HCT116 (cell line): ENCODE results near the gene CXCL10.

Experiments
- EGR1 ChIP-seq: IDR thresholded peaks from 2 replicates; pipeline ENCODE4 v1.6.1; 2012; ENCODE audit warnings: low read depth
- JUND ChIP-seq: IDR thresholded peaks from 2 replicates; pipeline ENCODE4 v1.6.1; 2012
- POLR2A ChIP-seq: IDR thresholded peaks from 2 replicates; pipeline ENCODE4 v1.7.0; 2011; ENCODE audit warnings: borderline replicate concordance; ENCODE audit not compliant: insufficient read depth, insufficient read length; ENCODE audit errors: extremely low read depth
- SIN3A ChIP-seq: IDR thresholded peaks from 2 replicates; pipeline ENCODE4 v1.6.1; 2012; ENCODE audit warnings: low read depth
- ZNF274 ChIP-seq: fragments of 200-500 bp; sonication (Bioruptor generic); IDR thresholded peaks from 2 replicates; pipeline ENCODE4 v1.6.1; 2014; ENCODE audit warnings: mild to moderate bottlenecking, low read depth, low read length, inconsistent platforms
- TF ChIP-seq, protein P1 (sequence below), 3 experiments: fragments of 200-600 bp in 1 of 3; sonication (generic) in 1 of 3; IDR thresholded peaks in 2 of 3; conservative IDR thresholded peaks in 1 of 3; 2 replicates each; pipeline ENCODE4 v1.5.1; 2012 to 2017; ENCODE audit warnings: low read depth in 2 of 3, low read length in 2 of 3, antibody characterized with exemption in 1 of 3, borderline replicate concordance in 1 of 3, control low read depth in 1 of 3, mild to moderate bottlenecking in 1 of 3, mixed read lengths in 1 of 3, mixed run types in 1 of 3, moderate library complexity in 1 of 3; ENCODE audit not compliant: insufficient read depth in 1 of 3
- TF ChIP-seq, protein P2 (sequence below): IDR thresholded peaks from 2 replicates; pipeline ENCODE4 v1.6.1; 2012; ENCODE audit warnings: low read depth

DNA sequence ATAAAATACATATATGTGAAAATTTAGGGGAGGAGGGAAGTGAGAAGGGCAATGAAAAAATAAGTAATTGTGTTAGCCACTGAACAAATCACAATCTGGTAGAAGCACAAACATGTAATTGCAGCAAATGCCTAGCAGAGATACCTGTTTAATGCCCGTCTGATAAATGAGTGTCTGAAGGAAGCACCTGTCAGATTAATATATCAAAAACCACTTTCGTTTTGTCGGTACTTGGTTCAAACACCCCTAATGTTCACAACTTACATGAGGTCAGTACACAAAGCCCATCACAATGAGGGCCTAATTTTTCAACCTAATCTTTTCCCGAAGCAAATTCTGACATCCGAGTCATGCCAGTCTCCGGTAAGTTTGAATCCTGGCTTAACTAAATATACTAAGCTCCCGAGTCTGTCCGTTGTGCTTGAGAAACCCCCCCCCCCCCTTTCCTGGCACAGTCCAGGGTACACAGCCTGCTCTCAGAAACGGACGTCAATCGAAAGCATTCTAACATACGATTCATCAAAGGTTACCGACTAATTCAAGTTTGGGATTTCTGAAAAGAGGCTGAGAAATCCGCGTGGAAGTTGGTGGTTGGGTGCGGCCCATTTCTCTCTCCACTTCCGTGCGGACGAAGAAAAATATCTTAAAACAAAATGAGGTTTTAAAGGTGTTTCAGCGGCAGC is 33.3 kb downstream of the CXCL10 start:
- TF ChIP-seq POLR2A (no peak), SIN3A (no peak), EGR1 (no peak), JUND (no peak), ZNF274 (no peak)
- TF ChIP-seq, protein P1, sequence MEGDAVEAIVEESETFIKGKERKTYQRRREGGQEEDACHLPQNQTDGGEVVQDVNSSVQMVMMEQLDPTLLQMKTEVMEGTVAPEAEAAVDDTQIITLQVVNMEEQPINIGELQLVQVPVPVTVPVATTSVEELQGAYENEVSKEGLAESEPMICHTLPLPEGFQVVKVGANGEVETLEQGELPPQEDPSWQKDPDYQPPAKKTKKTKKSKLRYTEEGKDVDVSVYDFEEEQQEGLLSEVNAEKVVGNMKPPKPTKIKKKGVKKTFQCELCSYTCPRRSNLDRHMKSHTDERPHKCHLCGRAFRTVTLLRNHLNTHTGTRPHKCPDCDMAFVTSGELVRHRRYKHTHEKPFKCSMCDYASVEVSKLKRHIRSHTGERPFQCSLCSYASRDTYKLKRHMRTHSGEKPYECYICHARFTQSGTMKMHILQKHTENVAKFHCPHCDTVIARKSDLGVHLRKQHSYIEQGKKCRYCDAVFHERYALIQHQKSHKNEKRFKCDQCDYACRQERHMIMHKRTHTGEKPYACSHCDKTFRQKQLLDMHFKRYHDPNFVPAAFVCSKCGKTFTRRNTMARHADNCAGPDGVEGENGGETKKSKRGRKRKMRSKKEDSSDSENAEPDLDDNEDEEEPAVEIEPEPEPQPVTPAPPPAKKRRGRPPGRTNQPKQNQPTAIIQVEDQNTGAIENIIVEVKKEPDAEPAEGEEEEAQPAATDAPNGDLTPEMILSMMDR (IDR thresholded peaks at IDR 0.05 in 2 of 3, conservative IDR thresholded peaks at IDR 0.05 in 1 of 3; ENCODE audit: borderline replicate concordance in 1 of 3, insufficient read depth in 1 of 3, low read depth in 2 of 3, low read length in 2 of 3), result no peak
- TF ChIP-seq, protein P2, sequence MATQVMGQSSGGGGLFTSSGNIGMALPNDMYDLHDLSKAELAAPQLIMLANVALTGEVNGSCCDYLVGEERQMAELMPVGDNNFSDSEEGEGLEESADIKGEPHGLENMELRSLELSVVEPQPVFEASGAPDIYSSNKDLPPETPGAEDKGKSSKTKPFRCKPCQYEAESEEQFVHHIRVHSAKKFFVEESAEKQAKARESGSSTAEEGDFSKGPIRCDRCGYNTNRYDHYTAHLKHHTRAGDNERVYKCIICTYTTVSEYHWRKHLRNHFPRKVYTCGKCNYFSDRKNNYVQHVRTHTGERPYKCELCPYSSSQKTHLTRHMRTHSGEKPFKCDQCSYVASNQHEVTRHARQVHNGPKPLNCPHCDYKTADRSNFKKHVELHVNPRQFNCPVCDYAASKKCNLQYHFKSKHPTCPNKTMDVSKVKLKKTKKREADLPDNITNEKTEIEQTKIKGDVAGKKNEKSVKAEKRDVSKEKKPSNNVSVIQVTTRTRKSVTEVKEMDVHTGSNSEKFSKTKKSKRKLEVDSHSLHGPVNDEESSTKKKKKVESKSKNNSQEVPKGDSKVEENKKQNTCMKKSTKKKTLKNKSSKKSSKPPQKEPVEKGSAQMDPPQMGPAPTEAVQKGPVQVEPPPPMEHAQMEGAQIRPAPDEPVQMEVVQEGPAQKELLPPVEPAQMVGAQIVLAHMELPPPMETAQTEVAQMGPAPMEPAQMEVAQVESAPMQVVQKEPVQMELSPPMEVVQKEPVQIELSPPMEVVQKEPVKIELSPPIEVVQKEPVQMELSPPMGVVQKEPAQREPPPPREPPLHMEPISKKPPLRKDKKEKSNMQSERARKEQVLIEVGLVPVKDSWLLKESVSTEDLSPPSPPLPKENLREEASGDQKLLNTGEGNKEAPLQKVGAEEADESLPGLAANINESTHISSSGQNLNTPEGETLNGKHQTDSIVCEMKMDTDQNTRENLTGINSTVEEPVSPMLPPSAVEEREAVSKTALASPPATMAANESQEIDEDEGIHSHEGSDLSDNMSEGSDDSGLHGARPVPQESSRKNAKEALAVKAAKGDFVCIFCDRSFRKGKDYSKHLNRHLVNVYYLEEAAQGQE, result no peak
